ENCODE measurements around the gene CDH4. TPM values are rescaled to one million over a fixed set of nuclear protein-coding genes. Genes with fewer than 3 reads are reported as not detected.

CDH4 gene
- total RNA-seq, 1 experiment from 2014 or later = not detected

- Histone ChIP-seq H3K79me2 (ENCODE audit: low read length) (peaks cover 6% of the 10 kb centered on the region), H3K9ac (ENCODE audit: low read length) (no peak overlapping the region), H3K27me3 (ENCODE audit: low read length) (no peaks in the 10 kb centered on the region), H3K9me3 (ENCODE audit: low read length) (no peaks in the 10 kb centered on the region), H3K9me2 (replicated peaks; ENCODE audit: insufficient read depth, low read length) (no peaks in the 10 kb centered on the region), H3K4me1 (ENCODE audit: low read length) (no peaks in the 10 kb centered on the region), H4K20me1 (ENCODE audit: insufficient read depth, low read depth, low read length) (peaks cover 11% of the 10 kb centered on the region; the same call in 1 of the 2 replicates), H2AFZ (ENCODE audit: low read length) (no peak overlapping the region), H3K27ac (ENCODE audit: low read length) (no peak overlapping the region), H3K4me3 (ENCODE audit: low read length) (no peak overlapping the region), H3K36me3 (ENCODE audit: insufficient read depth, low read length) (no peaks in the 10 kb centered on the region; the same call in 1 of the 2 replicates), H3K4me2 (ENCODE audit: low read depth, low read length, poor library complexity, severe bottlenecking) (no peak overlapping the region)
- no peak for DNase-seq
Observed at GRCh38 chr20:61976263-61976643, 724.2 kb downstream of the CDH4 start.

DNA sequence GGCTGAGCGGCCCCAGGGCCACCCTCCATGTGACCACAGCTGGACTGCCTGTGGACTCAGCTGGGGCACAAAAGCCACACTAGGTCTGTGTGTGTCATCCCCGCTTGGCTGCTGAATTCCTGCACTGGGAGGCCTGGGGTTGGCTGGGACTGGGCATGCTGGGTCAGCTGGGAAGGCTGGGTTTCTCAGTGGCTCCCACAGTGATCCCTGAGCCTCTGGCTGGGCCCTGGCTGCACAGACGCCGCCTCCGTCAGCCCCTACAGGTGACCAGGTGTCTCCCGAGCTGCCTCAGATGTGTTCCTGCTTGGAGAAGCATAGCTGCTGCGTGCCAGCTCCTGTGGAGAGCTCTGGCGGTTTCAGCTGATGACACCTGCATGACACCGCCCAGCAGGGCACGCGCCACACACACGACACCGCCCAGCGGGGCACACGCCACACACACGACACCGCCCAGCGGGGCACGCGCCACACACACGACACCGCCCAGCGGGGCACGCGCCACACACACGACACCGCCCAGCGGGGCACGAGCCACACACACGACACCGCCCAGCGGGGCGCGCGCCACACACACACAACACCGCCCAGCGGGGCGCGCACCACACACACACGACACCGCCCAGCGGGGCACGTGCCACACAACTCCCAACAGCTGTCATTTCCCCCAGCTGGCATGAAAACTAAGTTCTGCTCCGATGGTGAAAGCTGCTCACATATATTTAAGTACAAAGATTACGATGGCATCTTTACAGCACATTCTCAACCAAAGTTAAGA, 724.8 kb downstream of the CDH4 start:
- H3K9me3 ChIP-seq (ENCODE audit: low read length) = no peaks in the 10 kb centered on the region
- peaks cover 11% of the 10 kb centered on the region; the same call in 1 of the 2 replicates for H4K20me1 ChIP-seq (ENCODE audit: insufficient read depth, low read depth, low read length)
- no peak overlapping the region for H3K27ac ChIP-seq (ENCODE audit: low read length)
- no peak for DNase-seq
- no peak overlapping the region for H3K4me3 ChIP-seq (ENCODE audit: low read length)
- peaks cover 9% of the 10 kb centered on the region for H3K79me2 ChIP-seq (ENCODE audit: low read length)
- H3K4me1 ChIP-seq (ENCODE audit: low read length) = no peaks in the 10 kb centered on the region
- no peak overlapping the region for H3K4me2 ChIP-seq (ENCODE audit: low read depth, low read length, poor library complexity, severe bottlenecking)
- H2AFZ ChIP-seq (ENCODE audit: low read length) = no peak overlapping the region
- no peaks in the 10 kb centered on the region for H3K9me2 ChIP-seq (replicated peaks; ENCODE audit: insufficient read depth, low read length)
- H3K27me3 ChIP-seq (ENCODE audit: low read length) = no peaks in the 10 kb centered on the region
- H3K9ac ChIP-seq (ENCODE audit: low read length) = no peak overlapping the region
- H3K36me3 ChIP-seq (ENCODE audit: insufficient read depth, low read length) = no peaks in the 10 kb centered on the region; the same call in 1 of the 2 replicates

DNA sequence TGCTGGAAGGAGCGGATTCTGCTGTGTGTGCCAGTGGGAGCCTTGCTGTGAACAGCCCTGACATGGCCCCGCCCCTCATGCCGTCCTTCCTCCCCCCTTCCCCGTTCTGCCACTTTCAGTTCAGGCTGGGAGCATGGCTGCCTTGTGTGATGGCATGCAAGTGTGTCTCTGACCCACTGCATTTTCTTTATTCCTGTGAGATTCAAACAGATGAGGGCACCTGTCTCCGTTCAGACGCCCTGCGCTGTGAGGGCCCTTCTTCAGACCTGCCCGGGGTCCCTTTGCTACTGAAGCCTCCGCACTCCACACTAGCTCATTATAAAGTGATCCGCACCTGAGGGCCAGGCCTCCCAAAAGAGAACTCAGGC, 725.3 kb downstream of the CDH4 start:
- no peak overlapping the region for H3K9ac ChIP-seq (ENCODE audit: low read length)
- no peak overlapping the region for H3K27ac ChIP-seq (ENCODE audit: low read length)
- H3K4me3 ChIP-seq (ENCODE audit: low read length) = no peak overlapping the region
- no peak for DNase-seq
- H3K9me2 ChIP-seq (replicated peaks; ENCODE audit: insufficient read depth, low read length) = no peaks in the 10 kb centered on the region
- no peaks in the 10 kb centered on the region for H3K9me3 ChIP-seq (ENCODE audit: low read length)
- H2AFZ ChIP-seq (ENCODE audit: low read length) = no peak overlapping the region
- H3K4me2 ChIP-seq (ENCODE audit: low read depth, low read length, poor library complexity, severe bottlenecking) = no peak overlapping the region
- H3K27me3 ChIP-seq (ENCODE audit: low read length) = no peaks in the 10 kb centered on the region
- H3K79me2 ChIP-seq (ENCODE audit: low read length) = peaks cover 14% of the 10 kb centered on the region
- H3K36me3 ChIP-seq (ENCODE audit: insufficient read depth, low read length) = no peaks in the 10 kb centered on the region; the same call in 1 of the 2 replicates
- no peaks in the 10 kb centered on the region for H3K4me1 ChIP-seq (ENCODE audit: low read length)
- H4K20me1 ChIP-seq (ENCODE audit: insufficient read depth, low read depth, low read length) = peaks cover 11% of the 10 kb centered on the region; the same call in 1 of the 2 replicates

DNA sequence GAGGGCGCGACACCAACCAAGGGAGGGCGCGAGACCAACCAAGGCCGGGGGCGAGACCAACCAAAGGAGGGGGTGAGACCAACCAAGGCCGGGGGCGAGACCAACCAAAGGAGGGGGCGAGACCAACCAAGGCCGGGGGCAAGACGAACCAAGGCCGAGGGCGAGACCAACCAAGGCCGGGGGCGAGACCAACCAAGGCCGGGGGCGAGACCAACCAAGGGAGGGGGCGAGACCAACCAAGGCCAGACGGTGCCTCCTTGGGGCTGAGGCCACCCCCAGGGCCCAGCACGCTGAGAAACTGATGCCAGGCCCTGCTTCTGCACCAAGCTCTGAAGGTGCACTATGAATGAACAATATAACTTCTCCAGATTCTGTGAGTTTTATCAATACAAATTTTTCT, 726.4 kb downstream of the CDH4 start:
- Histone ChIP-seq H3K27me3 (ENCODE audit: low read length) (no peaks in the 10 kb centered on the region), H3K79me2 (ENCODE audit: low read length) (peaks cover 20% of the 10 kb centered on the region), H4K20me1 (ENCODE audit: insufficient read depth, low read depth, low read length) (peaks cover 11% of the 10 kb centered on the region; the same call in 1 of the 2 replicates), H3K4me1 (ENCODE audit: low read length) (no peaks in the 10 kb centered on the region), H2AFZ (ENCODE audit: low read length) (no peak overlapping the region), H3K36me3 (ENCODE audit: insufficient read depth, low read length) (no peaks in the 10 kb centered on the region; the same call in 1 of the 2 replicates), H3K9ac (ENCODE audit: low read length) (no peak overlapping the region), H3K9me2 (replicated peaks; ENCODE audit: insufficient read depth, low read length) (no peaks in the 10 kb centered on the region), H3K4me2 (ENCODE audit: low read depth, low read length, poor library complexity, severe bottlenecking) (no peak overlapping the region), H3K4me3 (ENCODE audit: low read length) (no peak overlapping the region), H3K9me3 (ENCODE audit: low read length) (no peaks in the 10 kb centered on the region), H3K27ac (ENCODE audit: low read length) (no peak overlapping the region)
- no peak for DNase-seq

DNA sequence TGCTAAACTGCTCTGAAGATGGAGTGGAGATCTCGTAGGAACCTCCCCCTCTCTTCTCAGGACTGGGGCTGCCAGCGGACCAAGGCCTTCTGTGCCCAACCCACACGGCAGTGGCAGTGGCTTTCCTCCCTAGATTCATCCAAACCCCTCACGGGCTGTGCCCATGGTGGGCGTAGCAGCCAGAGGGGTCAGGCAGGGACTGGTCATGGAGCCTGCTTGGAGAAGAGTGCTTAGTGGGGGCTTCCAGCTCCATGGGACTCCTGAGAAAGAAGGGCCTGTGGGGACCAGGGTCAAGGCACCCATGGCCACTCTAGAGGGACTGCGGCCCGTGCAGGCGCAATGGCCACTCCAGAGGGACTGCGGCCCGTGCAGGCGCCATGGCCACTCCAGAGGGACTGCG, 727.0 kb downstream of the CDH4 start:
- Histone ChIP-seq H3K9me2 (replicated peaks; ENCODE audit: insufficient read depth, low read length) (no peaks in the 10 kb centered on the region), H3K4me2 (ENCODE audit: low read depth, low read length, poor library complexity, severe bottlenecking) (no peak overlapping the region), H3K27ac (ENCODE audit: low read length) (no peak overlapping the region), H3K79me2 (ENCODE audit: low read length) (peaks cover 21% of the 10 kb centered on the region), H3K4me3 (ENCODE audit: low read length) (no peak overlapping the region), H2AFZ (ENCODE audit: low read length) (no peak overlapping the region), H3K36me3 (ENCODE audit: insufficient read depth, low read length) (no peaks in the 10 kb centered on the region; the same call in 1 of the 2 replicates), H3K27me3 (ENCODE audit: low read length) (no peaks in the 10 kb centered on the region), H3K9me3 (ENCODE audit: low read length) (no peaks in the 10 kb centered on the region), H3K9ac (ENCODE audit: low read length) (no peak overlapping the region), H4K20me1 (ENCODE audit: insufficient read depth, low read depth, low read length) (peaks cover 11% of the 10 kb centered on the region; the same call in 1 of the 2 replicates), H3K4me1 (ENCODE audit: low read length) (no peaks in the 10 kb centered on the region)
- DNase-seq = no peak

- no peak overlapping the region for H3K4me3 ChIP-seq (ENCODE audit: low read length)
- H3K4me1 ChIP-seq (ENCODE audit: low read length) = no peaks in the 10 kb centered on the region
- no peak overlapping the region for H3K4me2 ChIP-seq (ENCODE audit: low read depth, low read length, poor library complexity, severe bottlenecking)
- H3K36me3 ChIP-seq (ENCODE audit: insufficient read depth, low read length) = peaks cover under 1% of the 10 kb centered on the region; the same call in 1 of the 2 replicates
- H3K79me2 ChIP-seq (ENCODE audit: low read length) = peaks cover 24% of the 10 kb centered on the region
- no peak overlapping the region for H3K27ac ChIP-seq (ENCODE audit: low read length)
- H3K9me2 ChIP-seq (replicated peaks; ENCODE audit: insufficient read depth, low read length) = no peaks in the 10 kb centered on the region
- H3K9ac ChIP-seq (ENCODE audit: low read length) = no peak overlapping the region
- no peaks in the 10 kb centered on the region for H3K27me3 ChIP-seq (ENCODE audit: low read length)
- H4K20me1 ChIP-seq (ENCODE audit: insufficient read depth, low read depth, low read length) = peaks cover 11% of the 10 kb centered on the region; the same call in 1 of the 2 replicates
- H3K9me3 ChIP-seq (ENCODE audit: low read length) = no peaks in the 10 kb centered on the region
- DNase-seq = no peak
- H2AFZ ChIP-seq (ENCODE audit: low read length) = no peak overlapping the region
Observed at GRCh38 chr20:61979701-61980635, 727.9 kb downstream of the CDH4 start.

- Histone ChIP-seq H3K9me3 (ENCODE audit: low read length) (no peaks in the 10 kb centered on the region), H3K9ac (ENCODE audit: low read length) (no peak overlapping the region), H3K4me2 (ENCODE audit: low read depth, low read length, poor library complexity, severe bottlenecking) (no peak overlapping the region), H3K4me3 (ENCODE audit: low read length) (no peak overlapping the region), H3K79me2 (ENCODE audit: low read length) (peaks cover 24% of the 10 kb centered on the region), H3K4me1 (ENCODE audit: low read length) (no peaks in the 10 kb centered on the region), H3K27me3 (ENCODE audit: low read length) (no peaks in the 10 kb centered on the region), H3K9me2 (replicated peaks; ENCODE audit: insufficient read depth, low read length) (no peaks in the 10 kb centered on the region), H2AFZ (ENCODE audit: low read length) (no peak overlapping the region), H4K20me1 (ENCODE audit: insufficient read depth, low read depth, low read length) (peaks cover 15% of the 10 kb centered on the region), H3K27ac (ENCODE audit: low read length) (no peak overlapping the region), H3K36me3 (ENCODE audit: insufficient read depth, low read length) (peaks cover 3% of the 10 kb centered on the region; the same call in 1 of the 2 replicates)
- DNase-seq = peak; percentile 49
Observed at GRCh38 chr20:61980647-61981583, 728.9 kb downstream of the CDH4 start.

Data from Karpas-422 (cell line).